ENCODE measurements around the gene CYTIP. TPM values are rescaled to one million over a fixed set of nuclear protein-coding genes. Genes with fewer than 3 reads are reported as not detected.

The CYTIP gene
- total RNA-seq, 4 donors from 2014 or later: 5.3 to 10.8 (median 7.1) TPM

DNA sequence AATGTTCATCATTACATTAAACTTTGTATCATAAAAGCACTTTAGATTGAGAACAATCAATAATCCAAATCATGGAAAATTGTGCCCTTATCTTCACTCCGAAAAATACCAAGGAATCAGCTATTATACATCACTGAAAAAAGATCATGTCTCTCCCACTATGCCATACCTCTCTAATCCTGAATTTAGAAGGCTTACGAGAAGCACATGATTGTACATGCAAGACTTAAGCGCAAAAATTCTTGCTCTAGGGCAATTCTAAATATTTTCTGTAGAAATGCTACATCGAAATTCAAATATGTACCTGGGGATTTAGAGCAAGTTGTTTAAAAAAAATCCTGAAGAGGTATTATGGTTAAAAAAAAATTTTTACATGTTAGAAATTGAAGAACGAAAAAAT, 1.3 kb downstream of the CYTIP start:
- no peak overlapping the region for H3K4me3 ChIP-seq (ENCODE audit: low read depth, poor library complexity, severe bottlenecking)
- no peak for DNase-seq (ENCODE audit: low spot score in 2 of 2)
- 46 to 60% methylated on average over 5 of the region's 5 CpGs for WGBS, 2 donors
- TF ChIP-seq POLR2A (IDR thresholded peaks at IDR 0.05): no peak
- TF ChIP-seq, protein P1, sequence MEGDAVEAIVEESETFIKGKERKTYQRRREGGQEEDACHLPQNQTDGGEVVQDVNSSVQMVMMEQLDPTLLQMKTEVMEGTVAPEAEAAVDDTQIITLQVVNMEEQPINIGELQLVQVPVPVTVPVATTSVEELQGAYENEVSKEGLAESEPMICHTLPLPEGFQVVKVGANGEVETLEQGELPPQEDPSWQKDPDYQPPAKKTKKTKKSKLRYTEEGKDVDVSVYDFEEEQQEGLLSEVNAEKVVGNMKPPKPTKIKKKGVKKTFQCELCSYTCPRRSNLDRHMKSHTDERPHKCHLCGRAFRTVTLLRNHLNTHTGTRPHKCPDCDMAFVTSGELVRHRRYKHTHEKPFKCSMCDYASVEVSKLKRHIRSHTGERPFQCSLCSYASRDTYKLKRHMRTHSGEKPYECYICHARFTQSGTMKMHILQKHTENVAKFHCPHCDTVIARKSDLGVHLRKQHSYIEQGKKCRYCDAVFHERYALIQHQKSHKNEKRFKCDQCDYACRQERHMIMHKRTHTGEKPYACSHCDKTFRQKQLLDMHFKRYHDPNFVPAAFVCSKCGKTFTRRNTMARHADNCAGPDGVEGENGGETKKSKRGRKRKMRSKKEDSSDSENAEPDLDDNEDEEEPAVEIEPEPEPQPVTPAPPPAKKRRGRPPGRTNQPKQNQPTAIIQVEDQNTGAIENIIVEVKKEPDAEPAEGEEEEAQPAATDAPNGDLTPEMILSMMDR (IDR thresholded peaks at IDR 0.05): no peak
- intact Hi-C loops (cut with DNase I; ENCODE audit: low total_unique reads): no loop called here

DNA sequence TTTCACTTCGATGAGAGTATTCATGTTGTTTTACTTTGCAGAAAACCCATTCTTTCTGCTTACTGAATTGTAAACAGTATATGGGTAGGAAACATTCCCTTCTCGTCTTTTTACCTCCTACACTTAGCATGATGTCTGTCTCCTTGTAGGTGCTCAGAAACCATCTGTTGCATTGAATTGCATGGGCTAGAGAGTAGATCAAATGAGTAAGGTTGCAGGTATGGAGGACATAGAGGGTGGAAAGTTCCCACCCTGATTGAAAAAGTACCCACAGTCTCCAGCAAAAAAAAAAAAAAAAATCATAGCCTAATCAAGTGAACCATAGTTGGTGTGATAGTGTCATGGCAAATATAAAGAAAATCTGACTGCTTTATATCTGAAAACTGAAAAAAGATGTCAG, 1.7 kb downstream of the CYTIP start:
- DNase-seq (ENCODE audit: low spot score in 2 of 2): no peak
- intact Hi-C loops (cut with DNase I; ENCODE audit: low total_unique reads): no loop called here
- H3K4me3 ChIP-seq (ENCODE audit: low read depth, poor library complexity, severe bottlenecking): no peak overlapping the region
- TF ChIP-seq, protein P1 (IDR thresholded peaks at IDR 0.05): no peak
- no peak for TF ChIP-seq POLR2A (IDR thresholded peaks at IDR 0.05)
- WGBS, 2 donors: 72 to 86% methylated on average over 2 of the region's 2 CpGs

DNA sequence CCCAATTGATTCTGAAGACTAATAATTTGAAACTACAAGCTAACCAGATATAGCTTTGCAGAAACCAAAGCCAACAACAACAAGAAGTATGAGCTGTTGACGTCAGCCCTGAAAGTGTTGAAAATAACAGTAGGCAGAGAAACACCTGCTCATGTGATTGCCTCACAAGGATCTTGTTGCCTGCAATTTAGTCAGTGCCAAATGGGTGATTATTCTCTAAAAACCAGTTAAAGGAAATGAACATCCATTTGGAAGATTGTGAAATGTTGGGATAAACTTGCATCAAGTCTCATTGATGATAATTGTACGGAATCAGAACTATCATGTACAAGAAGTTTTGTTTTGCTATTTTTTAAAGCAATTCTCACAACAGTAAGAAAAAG, 2.8 kb downstream of the CYTIP start:
- 52 to 60% methylated on average over 2 of the region's 2 CpGs for WGBS, 2 donors
- intact Hi-C loops (cut with DNase I; ENCODE audit: low total_unique reads): no loop called here
- no peak for DNase-seq (ENCODE audit: low spot score in 2 of 2)
- no peak overlapping the region for H3K4me3 ChIP-seq (ENCODE audit: low read depth, poor library complexity, severe bottlenecking)
- no peak for TF ChIP-seq POLR2A (IDR thresholded peaks at IDR 0.05)
- TF ChIP-seq, protein P1 (IDR thresholded peaks at IDR 0.05): no peak

DNA sequence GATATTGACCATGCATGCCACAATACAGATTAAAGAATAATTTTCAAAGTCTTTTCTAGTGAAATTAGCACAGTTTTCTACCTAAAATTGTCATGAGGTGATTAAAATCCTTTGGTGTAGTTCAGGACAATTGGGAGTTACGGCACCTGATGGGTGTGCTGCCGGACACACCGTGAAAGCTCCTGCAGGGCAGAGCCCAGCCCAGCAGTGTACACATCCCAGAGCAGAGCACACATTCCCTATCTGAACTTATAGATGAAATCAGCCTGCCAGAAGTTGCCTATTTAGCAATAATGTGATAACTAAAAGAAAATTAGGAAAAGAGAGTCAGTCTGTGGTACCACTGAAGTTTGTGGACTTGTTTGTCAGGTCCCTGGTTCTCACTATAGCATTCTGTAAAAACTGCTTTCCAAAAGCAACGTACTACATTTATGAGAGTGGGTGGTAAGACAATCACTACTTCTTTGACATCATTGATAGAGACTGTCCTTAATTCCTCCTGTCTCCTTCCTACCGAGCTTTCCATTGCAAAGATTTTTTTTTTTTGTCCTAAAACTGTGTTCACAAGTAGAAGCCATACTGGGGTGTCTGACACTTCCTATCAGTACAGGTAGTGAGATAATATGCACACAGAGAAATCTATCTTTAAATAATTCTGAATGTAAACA, 3.4 kb downstream of the CYTIP start:
- intact Hi-C loops (cut with DNase I; ENCODE audit: low total_unique reads): no loop called here
- no peak for DNase-seq (ENCODE audit: low spot score in 2 of 2)
- 68 to 85% methylated on average over 5 of the region's 5 CpGs for WGBS, 2 donors
- H3K4me3 ChIP-seq (ENCODE audit: low read depth, poor library complexity, severe bottlenecking): no peak overlapping the region
- TF ChIP-seq POLR2A (IDR thresholded peaks at IDR 0.05): no peak
- TF ChIP-seq, protein P1 (IDR thresholded peaks at IDR 0.05): no peak

DNA sequence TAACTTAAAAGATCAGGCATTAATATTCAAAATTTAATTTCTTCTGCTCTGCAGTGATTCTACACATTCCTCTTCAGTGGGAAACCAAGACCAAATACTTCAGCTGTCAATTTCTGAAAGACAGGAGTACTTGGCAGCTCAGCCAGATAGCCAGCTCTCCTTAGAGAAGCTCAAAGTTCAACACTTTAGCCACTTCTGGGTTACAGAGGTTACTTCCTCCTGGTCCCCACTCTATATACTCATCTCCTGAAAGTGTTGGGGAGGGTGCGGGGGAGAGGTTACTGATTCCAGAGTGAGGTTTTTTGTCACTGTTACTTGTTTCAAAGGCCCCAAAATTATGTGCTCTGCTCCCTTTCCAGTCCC, 4.1 kb downstream of the CYTIP start:
- TF ChIP-seq, protein P1 (IDR thresholded peaks at IDR 0.05): no peak
- TF ChIP-seq POLR2A (IDR thresholded peaks at IDR 0.05): no peak
- intact Hi-C loops (cut with DNase I; ENCODE audit: low total_unique reads): no loop called here
- no peak overlapping the region for H3K4me3 ChIP-seq (ENCODE audit: low read depth, poor library complexity, severe bottlenecking)
- no peak for DNase-seq (ENCODE audit: low spot score in 2 of 2)
- WGBS, 2 donors: 70 to 91% methylated on average over 1 of the region's 1 CpG

Data from lower leg skin (tissue), 4 donors.